IPS-NIHi11 (cell line): ENCODE measurements around the gene HES7.

ENCODE experiments used
- DNase-seq: peaks from one replicate; pipeline ENCODE4 v3.0.0; 2012; ENCODE audit warnings: mixed read lengths, low spot score

Gene HES7

DNA sequence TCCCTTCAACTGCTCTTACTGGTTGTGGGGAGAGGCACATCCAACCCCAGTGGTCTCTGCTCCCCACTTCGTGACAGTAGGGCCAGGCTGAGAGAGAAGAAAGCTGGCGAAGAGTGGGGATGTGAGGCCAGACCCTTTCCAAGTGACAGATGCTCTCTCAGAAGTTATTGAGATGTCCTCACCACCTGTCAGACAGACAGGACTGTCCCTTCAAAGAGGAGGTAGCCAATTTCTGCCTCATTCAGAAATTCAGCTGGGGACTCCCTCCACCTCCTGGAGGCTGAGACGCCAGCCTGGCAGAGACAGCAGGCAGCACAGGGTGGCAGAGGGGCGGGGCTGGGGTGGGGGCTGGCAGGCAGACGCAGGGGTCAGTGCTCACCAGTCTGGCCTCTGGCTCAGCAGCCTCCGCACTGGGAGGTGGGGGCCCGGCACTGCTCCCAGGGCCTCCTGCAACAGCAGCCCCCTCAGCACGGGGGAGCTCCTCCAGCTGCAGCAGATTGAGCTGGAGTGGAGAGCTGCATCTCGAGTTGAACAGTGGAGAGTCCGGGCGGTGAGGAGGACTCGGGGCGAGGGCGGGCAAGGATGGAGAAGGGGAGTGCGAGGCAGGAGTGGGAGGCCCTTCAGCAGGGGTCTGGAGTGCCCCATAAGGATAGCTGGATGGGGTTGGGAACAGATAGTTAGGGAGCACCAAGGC lies 19.1 kb upstream of the HES7 start:
- no peak for DNase-seq

DNA sequence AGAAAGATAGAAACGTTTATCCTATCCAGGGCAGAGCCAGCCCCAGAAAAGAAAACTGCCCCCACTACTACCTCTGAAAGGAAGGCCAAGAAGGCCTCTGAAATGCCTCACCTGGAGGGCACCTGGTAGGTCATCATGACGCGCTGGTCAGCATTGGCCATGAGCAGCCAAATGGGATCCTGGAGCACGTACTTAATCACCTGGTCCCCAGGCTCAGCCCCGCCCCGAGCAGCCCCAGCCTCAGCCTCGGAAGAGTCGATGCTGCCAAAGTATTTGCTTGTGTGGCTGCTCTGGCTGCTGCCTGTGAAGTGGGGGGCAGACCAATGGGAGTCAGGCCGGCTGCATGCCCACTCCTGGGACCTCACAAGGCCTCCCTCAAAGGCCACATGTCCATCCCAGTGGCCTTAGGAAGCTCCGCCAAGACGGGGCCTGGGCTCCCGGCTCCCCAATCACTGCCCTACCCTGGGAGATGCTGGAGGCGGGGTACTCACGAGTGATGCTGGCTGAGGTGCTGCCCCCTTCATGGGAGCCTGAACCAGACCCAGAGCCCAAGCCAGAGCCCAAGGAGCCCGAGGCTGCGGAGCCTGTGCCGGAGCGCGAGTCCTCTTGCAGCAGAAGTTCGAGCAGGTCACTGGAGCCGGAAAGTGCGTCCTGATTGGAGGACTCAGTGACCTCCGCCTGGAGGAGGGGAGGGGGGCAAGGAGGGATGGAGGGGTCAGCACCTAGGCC lies 18.4 kb upstream of the HES7 start:
- DNase-seq: no peak

DNA sequence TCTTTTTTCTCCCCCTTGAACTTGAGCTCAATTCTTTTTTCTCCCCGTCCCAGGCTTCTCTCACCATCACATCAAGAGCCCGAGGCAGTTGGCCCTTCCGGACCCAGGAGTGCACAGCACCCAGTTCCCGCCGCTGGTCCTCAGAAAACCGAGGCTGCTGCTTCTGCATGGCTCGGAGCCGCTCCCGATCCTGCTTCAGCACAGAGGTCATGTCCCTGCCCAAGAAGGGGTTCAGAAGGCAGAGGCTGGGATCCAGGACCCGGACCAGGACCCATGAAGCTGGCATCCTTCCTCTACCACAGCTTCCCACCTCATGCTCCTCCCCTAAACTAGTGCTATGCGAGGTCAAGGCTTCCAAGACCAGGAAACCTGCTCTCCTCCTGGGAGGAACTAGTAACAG lies 17.8 kb upstream of the HES7 start:
- DNase-seq: no peak

DNA sequence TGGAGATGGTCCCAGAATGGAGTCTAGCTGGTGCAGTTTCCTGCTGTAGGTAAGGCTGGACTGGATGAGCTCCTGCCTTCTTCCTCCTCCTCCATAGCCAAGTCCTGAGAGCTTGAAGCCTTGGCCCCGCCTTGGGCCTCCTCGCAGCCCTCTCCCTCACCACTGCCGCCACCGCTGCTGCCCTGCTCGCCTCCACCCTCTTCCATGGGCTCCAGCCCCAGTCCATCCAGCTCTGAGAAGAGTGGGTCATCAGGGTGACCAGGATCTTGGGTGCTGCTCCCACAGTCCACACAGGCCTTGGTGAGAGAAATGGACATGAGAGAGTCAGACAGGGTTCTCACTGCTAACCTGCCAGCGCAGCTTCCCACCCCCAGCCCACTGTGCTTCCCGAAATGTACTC lies 17.1 kb upstream of the HES7 start:
- no peak for DNase-seq

DNA sequence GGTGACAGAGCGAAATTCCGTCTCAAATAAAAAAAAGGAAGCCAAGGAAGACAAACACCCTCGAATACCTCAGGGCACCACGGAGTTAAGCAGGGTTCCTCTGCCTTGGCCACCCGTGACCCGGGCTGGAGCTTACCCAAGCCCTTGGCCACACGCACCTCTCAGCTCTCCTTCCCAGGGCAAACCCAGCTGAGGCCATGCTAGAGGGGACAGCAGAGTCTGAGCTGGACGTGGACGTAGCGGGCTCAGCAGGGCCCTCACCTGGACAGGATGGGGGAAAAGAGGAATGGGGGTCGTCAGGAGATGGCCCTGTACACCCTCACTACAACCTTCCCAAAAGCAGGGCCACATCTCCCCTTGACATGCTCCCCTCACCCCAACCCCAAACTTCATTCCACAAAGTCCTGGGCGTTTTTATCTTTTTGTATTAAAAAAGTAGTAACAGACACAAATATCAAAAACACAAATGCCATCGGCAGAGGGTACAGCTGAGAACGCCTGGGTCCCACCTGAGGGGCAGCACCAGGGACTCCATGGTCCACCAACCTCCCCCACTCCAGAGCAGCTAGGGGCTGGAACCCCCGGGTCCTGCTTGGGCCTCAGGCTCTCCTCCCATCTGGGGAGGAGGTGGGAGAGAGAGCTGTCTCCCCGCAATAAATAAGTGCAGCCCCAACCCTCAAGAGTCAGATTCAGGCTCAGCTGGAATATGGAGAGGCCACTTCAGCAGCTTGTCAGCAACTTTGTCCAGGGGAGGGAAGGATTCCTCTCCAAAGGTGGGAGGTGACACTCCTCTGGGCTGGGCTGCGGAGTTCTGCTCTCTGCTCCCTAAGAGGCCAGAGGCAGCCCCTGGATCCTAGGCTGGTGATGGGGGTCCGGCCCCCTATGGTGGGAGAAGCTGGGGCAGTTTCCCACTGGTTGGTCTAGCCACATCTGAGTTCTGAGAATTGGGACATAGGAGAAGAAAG lies 16.4 kb upstream of the HES7 start:
- no peak for DNase-seq

DNA sequence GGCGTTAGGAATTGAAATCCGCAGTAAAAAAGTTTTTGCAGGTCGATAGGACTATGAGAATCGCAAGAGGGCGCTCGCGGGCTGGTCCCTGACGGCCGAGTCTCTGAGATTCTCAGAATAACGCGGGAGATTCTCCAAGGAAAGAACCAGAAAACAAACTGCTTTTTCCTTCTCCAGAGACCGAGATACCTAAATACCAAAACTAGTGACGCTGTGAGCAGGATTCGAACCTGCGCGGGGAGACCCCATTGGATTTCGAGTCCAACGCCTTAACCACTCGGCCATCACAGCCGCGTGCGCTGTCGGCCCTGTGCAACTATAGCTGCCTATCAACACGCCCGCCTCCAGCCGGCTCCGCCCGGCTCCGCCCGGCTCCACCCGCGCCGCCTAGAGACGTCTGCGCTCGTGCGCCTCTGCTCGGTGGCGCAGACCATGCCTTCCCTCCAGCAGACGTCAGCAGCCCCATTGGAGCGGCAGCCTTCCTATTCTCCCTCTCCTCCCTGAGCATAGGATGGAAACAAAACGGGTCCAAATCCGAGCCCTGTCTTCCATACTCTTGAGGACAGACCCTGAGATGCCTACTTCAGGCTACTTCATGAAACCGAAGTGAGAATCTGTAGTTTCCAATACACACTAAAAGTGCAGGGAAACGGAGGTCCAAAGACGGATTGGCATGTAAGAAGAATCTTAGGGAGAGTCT lies 14.9 kb upstream of the HES7 start:
- peak; percentile 87 for DNase-seq

DNA sequence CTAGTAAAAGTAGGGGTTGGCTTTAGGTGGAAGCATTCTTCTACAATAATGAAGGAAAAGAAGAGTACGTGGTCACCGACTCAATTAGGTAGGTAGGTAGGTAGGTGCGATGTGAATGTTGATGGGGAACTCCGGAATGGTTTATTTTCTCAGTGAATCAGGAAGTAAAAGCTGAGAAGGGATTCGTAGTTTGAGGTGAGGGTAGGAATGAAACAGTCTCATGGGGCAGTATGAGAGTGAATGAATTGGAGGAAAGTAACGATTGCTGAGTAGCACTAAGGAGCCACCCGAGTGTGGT lies 14.4 kb upstream of the HES7 start:
- no peak for DNase-seq

DNA sequence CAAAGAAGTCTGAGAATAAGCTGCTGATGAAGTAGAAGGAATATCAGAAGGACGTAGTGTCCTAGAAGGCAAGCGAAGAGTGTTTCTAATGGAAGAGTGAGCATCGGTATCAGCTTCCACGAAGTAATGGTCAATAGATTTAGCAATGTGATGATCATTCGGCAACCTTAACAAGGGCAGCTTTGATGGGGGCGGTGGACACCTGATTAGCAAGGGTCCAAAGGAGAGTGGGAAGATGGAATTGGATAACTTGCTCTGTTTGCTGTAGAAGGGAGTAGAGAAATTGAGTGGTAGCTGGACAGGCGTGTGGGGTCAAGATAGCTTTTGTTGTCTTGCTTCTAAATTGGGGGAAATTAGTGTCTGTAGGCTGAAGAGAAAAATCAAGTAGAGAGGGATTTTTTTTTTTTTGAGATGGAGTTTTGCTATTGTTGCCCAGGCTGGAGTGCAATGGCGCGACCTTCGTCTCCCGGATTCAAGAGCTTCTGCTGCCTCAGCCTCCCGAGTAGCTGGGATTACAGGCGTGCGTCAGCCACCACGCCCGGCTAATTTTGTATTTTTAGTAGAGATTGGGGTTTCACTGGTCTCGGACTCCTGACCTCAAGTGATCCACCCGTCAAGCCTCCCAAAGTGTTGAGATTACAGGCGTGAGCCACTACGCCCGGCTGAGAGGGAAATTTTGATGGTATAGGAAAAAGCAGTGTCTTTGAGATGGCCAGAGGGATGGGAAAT lies 13.9 kb upstream of the HES7 start:
- no peak for DNase-seq

DNA sequence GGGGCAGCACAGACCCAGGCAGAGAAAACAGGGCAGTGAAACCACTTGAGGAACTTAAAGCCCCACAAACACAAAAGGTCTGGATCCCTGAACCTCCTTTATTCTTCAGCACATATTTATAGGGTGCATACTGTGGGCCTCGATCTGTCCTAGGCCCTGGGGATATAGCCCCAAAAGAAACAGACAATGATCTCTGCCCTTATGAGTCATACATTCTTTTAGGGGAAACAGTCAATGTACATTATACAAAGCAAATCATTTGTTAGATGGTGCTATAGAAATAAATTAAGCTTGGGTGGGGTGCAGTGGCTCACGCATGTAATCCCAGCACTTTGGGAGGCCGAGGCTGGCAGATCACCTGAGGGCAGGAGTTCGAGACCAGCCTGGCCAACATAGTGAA lies 10.0 kb upstream of the HES7 start:
- no peak for DNase-seq

DNA sequence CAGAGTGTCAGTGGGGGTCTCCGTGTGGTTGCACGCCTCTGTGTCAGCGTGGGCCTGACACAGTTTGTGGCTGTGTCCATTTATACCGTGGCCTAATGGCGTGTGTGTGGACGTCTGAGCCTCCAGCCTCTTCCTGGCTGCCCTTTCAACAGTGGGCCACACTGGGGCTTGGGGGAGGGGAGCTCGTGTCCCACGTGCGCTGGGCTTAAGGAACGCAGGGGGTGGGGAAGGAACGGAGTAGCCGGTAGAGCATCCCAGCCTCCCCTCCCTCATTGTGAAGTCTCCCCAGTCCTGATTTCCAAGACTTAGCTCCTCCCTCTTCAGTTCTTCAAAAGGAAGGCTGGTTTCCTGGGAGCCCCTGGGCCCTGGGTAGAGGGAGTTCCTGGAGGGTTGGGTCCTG lies 9.5 kb upstream of the HES7 start:
- DNase-seq: peak; percentile 34

DNA sequence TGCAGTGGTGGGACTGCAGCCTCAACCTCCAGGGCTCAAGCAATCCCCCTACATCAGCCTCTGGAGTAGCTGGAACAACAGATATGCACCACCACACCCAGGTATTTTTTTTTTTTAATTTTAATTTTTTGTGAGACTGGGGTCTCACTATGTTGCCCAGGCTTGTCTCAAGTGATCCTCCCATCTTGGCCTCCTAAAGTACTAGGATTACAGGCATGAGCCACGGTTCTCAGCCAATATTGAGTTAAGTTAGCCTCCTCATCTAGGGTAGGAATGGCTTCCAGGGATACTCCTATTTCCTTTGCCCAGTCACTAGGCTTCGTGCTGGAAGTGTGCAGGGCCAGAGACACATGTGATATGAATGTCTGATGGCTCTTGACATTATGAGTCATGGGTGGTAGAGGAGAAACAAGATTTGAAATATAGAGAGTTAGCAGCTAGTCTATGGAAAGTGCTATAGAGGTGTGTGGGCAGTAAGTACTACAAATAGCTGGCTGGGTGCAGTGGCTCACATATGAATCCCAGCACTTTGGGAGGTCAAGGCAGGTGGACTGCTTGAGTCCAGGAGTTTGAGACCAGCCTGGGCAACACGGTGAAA lies 8.0 kb upstream of the HES7 start:
- no peak for DNase-seq

DNA sequence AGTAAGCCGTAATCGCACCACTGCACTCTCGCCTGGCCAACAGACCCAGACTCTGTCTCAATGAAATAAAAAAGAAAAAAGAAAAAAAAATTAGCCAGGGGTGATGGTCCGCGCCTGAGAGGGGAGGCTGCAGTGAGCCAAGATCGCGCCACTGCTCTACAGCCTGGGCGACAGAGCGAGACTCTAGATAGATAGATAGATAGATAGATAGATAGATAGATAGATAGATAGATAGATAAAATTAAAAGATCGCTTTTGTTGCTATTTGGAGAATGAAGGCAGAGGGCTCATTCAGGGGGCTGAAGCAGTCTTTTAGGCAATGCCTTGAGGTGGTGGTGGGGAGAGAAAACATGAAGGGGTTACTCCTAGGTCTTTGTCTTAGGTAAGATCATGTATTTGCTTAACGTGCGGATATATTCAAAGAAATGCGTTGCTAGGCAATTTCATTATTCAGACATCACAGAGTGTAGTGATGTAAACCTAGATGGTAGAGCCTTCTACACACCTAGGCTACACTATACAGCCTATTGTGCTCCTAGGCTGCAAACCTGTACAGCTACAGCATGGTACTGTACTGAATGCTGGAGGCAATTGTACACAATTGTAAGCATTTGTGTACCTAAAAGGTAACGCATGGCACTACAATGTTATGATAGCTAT lies 4.3 kb upstream of the HES7 start:
- DNase-seq: no peak

DNA sequence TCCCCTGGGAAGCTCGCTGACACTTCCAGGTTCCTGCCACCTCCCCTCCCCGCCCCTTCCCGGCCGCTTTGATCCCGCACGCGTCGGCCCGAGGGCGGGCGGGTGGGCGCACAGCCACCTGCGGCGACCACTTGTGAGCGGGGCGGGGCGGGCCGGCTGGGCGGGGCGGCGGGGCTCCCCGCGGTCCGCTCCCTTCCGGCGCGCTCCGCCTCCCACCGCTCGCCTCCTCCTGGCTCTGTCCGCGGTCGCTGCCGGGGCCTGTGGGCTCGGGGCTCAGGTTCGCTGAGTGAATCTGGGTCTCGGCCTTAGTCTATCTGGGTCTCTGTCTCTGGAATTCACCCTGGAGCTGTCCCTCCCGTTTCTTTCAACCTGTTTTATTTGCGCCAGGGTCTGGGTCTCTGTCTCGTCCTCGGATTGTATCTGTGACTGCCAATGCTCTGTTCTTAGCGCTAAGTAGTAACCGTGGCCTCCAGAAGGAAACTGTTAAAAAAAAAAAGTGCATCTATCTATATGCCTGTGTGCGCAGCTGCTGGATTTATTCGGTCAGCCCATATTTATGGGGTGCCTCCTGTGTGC lies 2.7 kb upstream of the HES7 start:
- DNase-seq: peak; percentile 59

DNA sequence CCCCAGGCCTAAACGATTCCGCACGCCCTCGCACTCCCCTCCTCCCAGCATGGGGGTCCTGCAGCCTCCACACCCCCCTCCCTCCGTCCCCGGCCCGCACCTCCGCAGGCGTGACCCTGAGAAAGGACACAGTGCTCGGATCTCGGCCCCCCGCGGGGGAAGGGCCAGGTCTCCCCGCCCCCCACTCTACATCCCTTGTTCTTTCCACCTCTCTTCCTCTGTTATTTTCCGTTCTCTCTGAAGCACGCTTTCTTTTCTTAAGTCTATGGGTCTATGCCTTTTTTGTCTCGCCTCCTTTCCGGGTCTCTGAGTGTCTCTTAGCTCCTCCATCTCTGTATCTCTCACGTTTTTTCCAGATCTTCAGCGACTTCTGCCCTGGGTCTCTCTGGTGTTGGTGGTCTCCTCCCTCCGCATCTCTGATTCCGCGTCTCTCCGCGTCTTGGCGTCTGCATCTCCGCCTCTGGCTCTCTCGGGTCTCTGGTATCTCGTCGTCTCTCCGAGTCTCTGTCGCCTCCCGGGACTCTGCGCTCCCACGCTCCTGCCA lies 2.1 kb upstream of the HES7 start:
- no peak for DNase-seq

DNA sequence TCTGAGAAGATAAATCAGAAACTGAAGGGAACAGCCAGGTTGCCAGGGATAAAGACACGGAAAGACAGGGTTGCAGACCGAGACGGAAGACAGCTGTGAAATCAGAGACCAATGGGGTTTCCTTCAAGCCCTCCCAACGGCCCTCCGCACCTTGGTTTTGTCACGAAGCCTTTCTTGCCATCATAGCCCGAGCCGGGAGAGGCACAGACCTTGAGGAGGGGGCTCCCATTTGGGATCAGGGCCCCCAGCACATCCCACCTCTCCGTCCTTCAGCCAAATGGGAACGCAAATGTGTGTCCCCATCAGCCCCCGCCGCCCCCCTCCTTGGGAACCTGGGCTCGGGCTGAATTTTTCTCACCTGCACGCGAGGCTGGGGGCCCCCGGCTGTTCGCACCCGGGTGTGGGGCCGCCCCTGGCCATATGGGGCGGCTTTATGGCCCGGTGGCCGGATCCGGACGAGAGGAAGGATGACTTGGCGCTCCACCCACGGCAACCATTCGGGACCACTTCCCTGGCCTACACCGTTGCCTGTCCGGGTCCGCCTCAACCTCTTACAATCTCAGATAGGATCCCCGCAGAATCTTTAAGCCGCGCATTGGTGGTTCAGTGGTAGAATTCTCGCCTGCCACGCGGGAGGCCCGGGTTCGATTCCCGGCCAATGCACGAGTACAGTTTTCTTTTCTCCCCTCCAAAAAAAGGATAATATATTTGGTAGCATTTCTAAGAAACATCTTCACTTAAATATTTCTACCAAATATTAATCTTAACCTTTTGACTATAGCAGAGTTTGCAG lies 1.4 kb upstream of the HES7 start:
- DNase-seq: peak; percentile 62

DNA sequence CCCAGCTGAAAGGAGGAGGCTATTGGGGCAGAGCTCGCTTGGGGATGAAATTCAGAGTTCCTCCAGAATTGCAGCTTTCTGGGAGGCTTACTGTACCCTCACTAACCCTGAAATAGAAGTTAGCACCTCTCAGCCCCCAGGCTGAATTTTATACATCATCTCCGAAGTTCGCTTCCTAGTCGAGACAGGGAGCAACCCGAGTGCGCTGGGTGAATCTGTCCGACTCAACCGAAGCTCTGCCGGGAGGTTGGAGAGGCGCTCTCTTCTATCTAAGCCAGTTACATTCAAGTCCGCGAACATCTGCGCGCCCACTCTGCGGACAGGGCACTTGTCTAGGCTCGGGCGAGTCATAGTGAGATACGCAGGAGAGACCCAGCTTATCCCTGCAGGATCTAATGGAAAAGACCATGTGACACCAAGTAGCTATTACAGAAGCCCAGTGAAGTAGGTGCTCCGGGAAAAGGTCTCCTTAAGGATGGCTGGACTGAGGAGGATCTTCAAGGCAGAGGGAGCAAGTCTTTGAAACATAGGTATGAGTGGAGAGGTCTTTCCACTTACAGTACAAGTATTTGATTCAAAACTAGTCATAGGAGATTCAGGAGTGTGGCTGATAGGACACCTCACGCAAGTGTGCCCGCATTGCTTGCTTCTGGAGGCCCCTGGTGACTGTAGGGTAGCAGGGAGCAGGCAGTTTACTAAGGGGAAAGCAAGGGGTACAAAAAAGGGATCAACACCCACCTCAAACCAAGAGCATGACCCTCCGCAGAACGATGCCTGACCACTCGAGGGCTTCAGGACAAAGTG lies 646 bp upstream of the HES7 start:
- DNase-seq: no peak

DNA sequence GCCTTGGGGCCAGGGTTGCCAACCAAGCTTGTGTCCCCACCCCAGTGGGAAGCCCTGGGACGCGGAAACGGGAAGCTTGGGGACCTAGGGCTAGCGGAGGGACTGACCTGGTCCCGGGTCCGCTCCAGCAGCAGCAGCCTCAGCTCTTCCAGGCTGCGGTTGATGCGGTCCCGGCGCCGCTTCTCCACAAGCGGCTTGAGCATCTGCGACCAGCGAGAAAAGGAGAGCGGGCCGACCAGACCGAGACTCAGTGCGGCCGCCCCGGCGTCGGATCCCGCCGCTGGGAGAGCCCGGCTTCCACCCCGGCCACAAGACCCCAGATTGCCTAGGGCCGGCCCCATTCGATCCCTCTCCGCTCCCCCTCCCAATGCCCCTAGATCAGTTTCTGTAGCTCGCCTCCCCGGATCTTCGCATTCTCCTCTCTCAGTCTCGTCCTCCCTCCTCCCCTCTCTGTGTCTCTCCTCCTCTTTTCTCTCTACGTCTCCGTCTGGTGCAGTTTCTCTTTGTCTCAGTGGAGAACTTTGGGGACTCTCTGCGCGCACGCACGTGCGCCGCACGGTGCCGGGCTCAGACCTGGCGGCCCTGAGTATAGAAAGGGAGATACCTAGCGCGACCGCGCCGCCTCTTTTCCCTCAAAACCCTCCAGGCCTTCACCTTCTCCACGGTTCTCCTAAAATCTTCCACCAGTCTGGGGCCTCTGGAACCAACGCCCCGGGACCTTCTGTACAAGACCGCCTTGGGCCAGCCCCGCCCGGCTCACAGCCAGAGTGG lies 797 bp downstream of the HES7 start:
- no peak for DNase-seq
